MM.1S (cell line): ENCODE measurements around the gene CTNNA3.

Experiments used
- CTCF ChIP-seq: fragments of 300-600 bp; sonication (generic); IDR thresholded peaks from 2 replicates; pipeline ENCODE4 v1.5.1; 2016; ENCODE audit warnings: antibody characterized with exemption, low read length, mixed read lengths
- EZH2 ChIP-seq: fragments of 300-600 bp; sonication (generic); optimal IDR thresholded peaks from 2 replicates; pipeline ENCODE3; 2017; ENCODE audit warnings: low read depth, mild to moderate bottlenecking, antibody characterized with exemption, low read length, mixed read lengths

- TF ChIP-seq CTCF (peak; percentile 74), EZH2 (no peak)
Measured at GRCh38 chr10:66925896-66926715, 769.9 kb downstream of the CTNNA3 start, which contains the start of gene LRRTM3.
